Measurements from ENCODE around the gene EPHA8.

DNA sequence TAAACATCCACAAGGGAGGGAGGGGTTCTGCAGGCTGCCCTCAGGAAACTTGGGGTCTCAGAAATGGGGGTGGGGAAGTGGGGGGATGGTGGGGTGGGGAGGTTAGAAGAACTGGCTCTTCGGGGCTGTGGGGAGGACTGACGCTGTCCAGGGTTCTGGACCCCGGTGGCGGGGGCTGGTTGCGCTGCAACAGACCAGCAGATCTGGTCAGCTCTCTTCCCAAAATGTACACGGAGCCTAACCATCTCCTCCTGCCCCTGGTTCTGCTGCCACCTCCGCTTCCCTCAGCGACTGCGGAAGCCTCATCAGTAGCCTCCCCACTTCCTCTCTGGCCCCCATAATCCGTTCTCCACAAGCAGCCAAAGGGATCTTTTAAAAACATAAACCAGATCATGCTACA is 43.9 kb downstream of the EPHA8 start:
- TF ChIP-seq, protein P1, sequence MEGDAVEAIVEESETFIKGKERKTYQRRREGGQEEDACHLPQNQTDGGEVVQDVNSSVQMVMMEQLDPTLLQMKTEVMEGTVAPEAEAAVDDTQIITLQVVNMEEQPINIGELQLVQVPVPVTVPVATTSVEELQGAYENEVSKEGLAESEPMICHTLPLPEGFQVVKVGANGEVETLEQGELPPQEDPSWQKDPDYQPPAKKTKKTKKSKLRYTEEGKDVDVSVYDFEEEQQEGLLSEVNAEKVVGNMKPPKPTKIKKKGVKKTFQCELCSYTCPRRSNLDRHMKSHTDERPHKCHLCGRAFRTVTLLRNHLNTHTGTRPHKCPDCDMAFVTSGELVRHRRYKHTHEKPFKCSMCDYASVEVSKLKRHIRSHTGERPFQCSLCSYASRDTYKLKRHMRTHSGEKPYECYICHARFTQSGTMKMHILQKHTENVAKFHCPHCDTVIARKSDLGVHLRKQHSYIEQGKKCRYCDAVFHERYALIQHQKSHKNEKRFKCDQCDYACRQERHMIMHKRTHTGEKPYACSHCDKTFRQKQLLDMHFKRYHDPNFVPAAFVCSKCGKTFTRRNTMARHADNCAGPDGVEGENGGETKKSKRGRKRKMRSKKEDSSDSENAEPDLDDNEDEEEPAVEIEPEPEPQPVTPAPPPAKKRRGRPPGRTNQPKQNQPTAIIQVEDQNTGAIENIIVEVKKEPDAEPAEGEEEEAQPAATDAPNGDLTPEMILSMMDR (IDR thresholded peaks at IDR 0.05), result no peak
- no peak for TF ChIP-seq EP300 (IDR thresholded peaks at IDR 0.05)
- no peak for TF ChIP-seq POLR2A (IDR thresholded peaks at IDR 0.05)
- no peak for TF ChIP-seq POLR2AphosphoS5 (IDR thresholded peaks at IDR 0.05)
